ENCODE data around the gene PRUNE2. TPM values are rescaled to one million over a fixed set of nuclear protein-coding genes. Genes with fewer than 3 reads are reported as not detected.

The PRUNE2 gene
- total and polyA plus RNA-seq, 2 of the 8 experiments (the other 6 are each of a cell fraction or from before 2014, with no cell fraction given), result 5.5 to 13.3 TPM

DNA sequence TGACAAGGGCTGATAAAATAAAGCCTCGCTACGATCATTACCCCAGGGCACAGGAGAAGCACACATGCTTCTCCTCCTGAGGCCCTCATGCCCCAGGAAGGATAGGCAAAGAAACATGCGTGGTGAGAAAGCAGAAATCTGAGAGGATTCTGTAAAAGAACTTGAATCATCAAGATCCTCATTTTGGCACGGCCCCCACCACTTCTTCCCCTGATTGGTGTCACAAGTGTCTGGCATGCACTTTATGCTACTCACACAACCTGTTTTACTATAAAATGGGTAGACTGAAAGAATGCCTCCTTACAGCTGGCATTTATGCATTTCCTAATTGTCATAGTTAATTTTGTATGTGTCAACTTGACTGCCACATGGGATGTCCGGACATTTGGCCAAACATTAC, 109.6 kb downstream of the PRUNE2 start (continued):
- TF ChIP-seq, protein P1, sequence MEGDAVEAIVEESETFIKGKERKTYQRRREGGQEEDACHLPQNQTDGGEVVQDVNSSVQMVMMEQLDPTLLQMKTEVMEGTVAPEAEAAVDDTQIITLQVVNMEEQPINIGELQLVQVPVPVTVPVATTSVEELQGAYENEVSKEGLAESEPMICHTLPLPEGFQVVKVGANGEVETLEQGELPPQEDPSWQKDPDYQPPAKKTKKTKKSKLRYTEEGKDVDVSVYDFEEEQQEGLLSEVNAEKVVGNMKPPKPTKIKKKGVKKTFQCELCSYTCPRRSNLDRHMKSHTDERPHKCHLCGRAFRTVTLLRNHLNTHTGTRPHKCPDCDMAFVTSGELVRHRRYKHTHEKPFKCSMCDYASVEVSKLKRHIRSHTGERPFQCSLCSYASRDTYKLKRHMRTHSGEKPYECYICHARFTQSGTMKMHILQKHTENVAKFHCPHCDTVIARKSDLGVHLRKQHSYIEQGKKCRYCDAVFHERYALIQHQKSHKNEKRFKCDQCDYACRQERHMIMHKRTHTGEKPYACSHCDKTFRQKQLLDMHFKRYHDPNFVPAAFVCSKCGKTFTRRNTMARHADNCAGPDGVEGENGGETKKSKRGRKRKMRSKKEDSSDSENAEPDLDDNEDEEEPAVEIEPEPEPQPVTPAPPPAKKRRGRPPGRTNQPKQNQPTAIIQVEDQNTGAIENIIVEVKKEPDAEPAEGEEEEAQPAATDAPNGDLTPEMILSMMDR (IDR thresholded peaks at IDR 0.05; ENCODE audit: control extremely low read depth in 1 of 3, insufficient read depth in 1 of 3, low read depth in 1 of 3, low read length in 3 of 3), result no peak

Data from H1 (cell line).